ENCODE data around the gene BACH2. TPM values are rescaled to one million over a fixed set of nuclear protein-coding genes. Genes with fewer than 3 reads are reported as not detected.

BACH2 gene
- polyA plus RNA-seq, 1 donor from 2014 or later: 45.5 TPM

GRCh38 chr6:90149280-90149679 lies 147.4 kb downstream of the BACH2 start:
- Histone ChIP-seq H4K20me1 (ENCODE audit: insufficient read depth) (no peaks in the 10 kb centered on the region), H3K27me3 (ENCODE audit: insufficient read depth, low read depth, low read length) (no peaks in the 10 kb centered on the region), H3F3A (ENCODE audit: insufficient read depth, low read length, poor library complexity, severe bottlenecking) (no peaks in the 10 kb centered on the region), H3K4me2 (ENCODE audit: low read length) (no peak overlapping the region), H3K9me3 (ENCODE audit: low read length) (no peaks in the 10 kb centered on the region), H3K4me3 (ENCODE audit: low read length) (no peak overlapping the region), H3K79me2 (replicated peaks; ENCODE audit: insufficient read depth, low read length) (peaks cover 53% of the 10 kb centered on the region), H3K27ac (ENCODE audit: low read length) (no peak overlapping the region), H2AFZ (ENCODE audit: low read depth, low read length) (no peak overlapping the region), H3K9ac (ENCODE audit: low read length) (no peak overlapping the region), H3K36me3 (ENCODE audit: insufficient read depth, low read length) (no peaks in the 10 kb centered on the region), H3K9me2 (ENCODE audit: insufficient read depth, low read length) (no peaks in the 10 kb centered on the region)
- TF ChIP-seq REST (IDR thresholded peaks at IDR 0.05; ENCODE audit: borderline replicate concordance) (no peak), POLR2AphosphoS5 (IDR thresholded peaks at IDR 0.05) (no peak), TAF1 (IDR thresholded peaks at IDR 0.05; ENCODE audit: low read depth) (no peak), MXI1 (conservative IDR thresholded peaks at IDR 0.05; ENCODE audit: poor library complexity, severe bottlenecking) (no peak), RAD21 (conservative IDR thresholded peaks at IDR 0.05) (no peak), EZH2 (IDR thresholded peaks at IDR 0.05; ENCODE audit: borderline replicate concordance, insufficient read depth, low read length, poor library complexity, severe bottlenecking) (no peak), SMC3 (conservative IDR thresholded peaks at IDR 0.05; ENCODE audit: poor library complexity) (no peak), EP300 (conservative IDR thresholded peaks at IDR 0.05; ENCODE audit: poor library complexity, severe bottlenecking) (no peak), CTCF (IDR thresholded peaks at IDR 0.05; ENCODE audit: poor library complexity, severe bottlenecking) (no peak)

GRCh38 chr6:90148867-90149266 lies 147.8 kb downstream of the BACH2 start:
- no peaks in the 10 kb centered on the region for H3K36me3 ChIP-seq (ENCODE audit: insufficient read depth, low read length)
- no peak overlapping the region for H3K27ac ChIP-seq (ENCODE audit: low read length)
- TF ChIP-seq SMC3 (conservative IDR thresholded peaks at IDR 0.05; ENCODE audit: poor library complexity) (no peak), REST (IDR thresholded peaks at IDR 0.05; ENCODE audit: borderline replicate concordance) (no peak), EP300 (conservative IDR thresholded peaks at IDR 0.05; ENCODE audit: poor library complexity, severe bottlenecking) (no peak), MXI1 (conservative IDR thresholded peaks at IDR 0.05; ENCODE audit: poor library complexity, severe bottlenecking) (no peak), TAF1 (IDR thresholded peaks at IDR 0.05; ENCODE audit: low read depth) (no peak), RAD21 (conservative IDR thresholded peaks at IDR 0.05) (no peak), CTCF (IDR thresholded peaks at IDR 0.05; ENCODE audit: poor library complexity, severe bottlenecking) (no peak), EZH2 (IDR thresholded peaks at IDR 0.05; ENCODE audit: borderline replicate concordance, insufficient read depth, low read length, poor library complexity, severe bottlenecking) (no peak), POLR2AphosphoS5 (IDR thresholded peaks at IDR 0.05) (no peak)
- H3K9me3 ChIP-seq (ENCODE audit: low read length): no peaks in the 10 kb centered on the region
- H3K27me3 ChIP-seq (ENCODE audit: insufficient read depth, low read depth, low read length): no peaks in the 10 kb centered on the region
- no peak overlapping the region for H2AFZ ChIP-seq (ENCODE audit: low read depth, low read length)
- H3K4me2 ChIP-seq (ENCODE audit: low read length): no peak overlapping the region
- H4K20me1 ChIP-seq (ENCODE audit: insufficient read depth): no peaks in the 10 kb centered on the region
- peaks cover 57% of the 10 kb centered on the region for H3K79me2 ChIP-seq (replicated peaks; ENCODE audit: insufficient read depth, low read length)
- H3K9ac ChIP-seq (ENCODE audit: low read length): no peak overlapping the region
- no peaks in the 10 kb centered on the region for H3K9me2 ChIP-seq (ENCODE audit: insufficient read depth, low read length)
- no peaks in the 10 kb centered on the region for H3F3A ChIP-seq (ENCODE audit: insufficient read depth, low read length, poor library complexity, severe bottlenecking)
- H3K4me3 ChIP-seq (ENCODE audit: low read length): no peak overlapping the region
